CD8-positive, alpha-beta memory T cell (primary cell): ENCODE measurements around the gene SLC15A5. TPM values are rescaled to one million over a fixed set of nuclear protein-coding genes. Genes with fewer than 3 reads are reported as not detected.

Experiments
- CTCF ChIA-PET: fragments of 350-600 bp; sonication (Branson Sonifier 250); formaldehyde crosslinking; loops from one replicate; lab custom pipeline; 2021; ENCODE audit warnings: antibody characterized with exemption; lab: Charles Lee
- POLR2A ChIA-PET: fragments of 350-600 bp; sonication (Branson Sonifier 250); formaldehyde crosslinking; loops from one replicate; lab custom pipeline; 2021; ENCODE audit warnings: antibody characterized with exemption; lab: Charles Lee
- DNase-seq, 5 donors: peaks; one replicate each; pipeline versions ENCODE4 v3.0.0 to v3.0.0-alpha.2; 2020 to 2022; ENCODE audit warnings: mixed read lengths in 1 of 5
- H3K27ac ChIP-seq: one replicate; pipeline ENCODE4 v1.7.0; 2013; ENCODE audit warnings: low read depth, mild to moderate bottlenecking, low read length, moderate library complexity
- H3K27me3 ChIP-seq: 2 replicates; pipeline ENCODE4 v1.7.0; 2013; ENCODE audit warnings: low read length, mild to moderate bottlenecking; ENCODE audit not compliant: insufficient read depth, poor library complexity, severe bottlenecking
- H3K36me3 ChIP-seq: 2 replicates; pipeline ENCODE4 v1.7.0; 2013; ENCODE audit warnings: mild to moderate bottlenecking, low read length, moderate library complexity; ENCODE audit not compliant: insufficient read depth
- H3K4me1 ChIP-seq: 2 replicates; pipeline ENCODE4 v1.7.0; 2013; ENCODE audit warnings: mild to moderate bottlenecking, low read length, moderate library complexity; ENCODE audit not compliant: insufficient read depth
- H3K4me3 ChIP-seq: 2 replicates; pipeline ENCODE4 v1.7.0; 2013; ENCODE audit warnings: mild to moderate bottlenecking, low read length
- H3K9me3 ChIP-seq: 2 replicates; pipeline ENCODE4 v1.7.0; 2013; ENCODE audit warnings: mild to moderate bottlenecking, low read length
- H3K27ac Mint-ChIP-seq, 8 donors: one replicate each; pipeline ENCODE4 v1.8.0; 2020 to 2021; ENCODE audit warnings: mixed read lengths in 8 of 8, mild to moderate bottlenecking in 6 of 8, inconsistent platforms in 3 of 8, moderate library complexity in 3 of 8
- H3K27me3 Mint-ChIP-seq, 2 donors: one replicate each; pipeline ENCODE4 v1.8.0; 2020 to 2021; ENCODE audit warnings: mixed read lengths in 2 of 2, mild to moderate bottlenecking in 1 of 2, moderate library complexity in 1 of 2
- H3K36me3 Mint-ChIP-seq, 3 donors: one replicate each; pipeline ENCODE4 v1.8.0; 2020 to 2021; ENCODE audit warnings: mixed read lengths in 3 of 3, inconsistent platforms in 1 of 3, mild to moderate bottlenecking in 1 of 3
- H3K4me1 Mint-ChIP-seq, 3 donors: one replicate each; pipeline ENCODE4 v1.8.0; 2020 to 2021; ENCODE audit warnings: mixed read lengths in 3 of 3, inconsistent platforms in 1 of 3, mild to moderate bottlenecking in 1 of 3
- H3K4me3 Mint-ChIP-seq, 7 donors: one replicate each; pipeline ENCODE4 v1.8.0; 2020 to 2021; ENCODE audit warnings: mixed read lengths in 7 of 7, mild to moderate bottlenecking in 6 of 7, moderate library complexity in 4 of 7, inconsistent platforms in 2 of 7
- H3K9me3 Mint-ChIP-seq, 5 donors: one replicate each; pipeline ENCODE4 v1.8.0; 2020 to 2022; ENCODE audit warnings: mixed read lengths in 5 of 5, mild to moderate bottlenecking in 3 of 5, moderate library complexity in 2 of 5, inconsistent platforms in 1 of 5
- polyA plus RNA-seq: library from polyadenylated mRNA; unstranded; fragments of 300-500 nt; fragmentation: Illumina TruSeq; gene quantifications from one replicate; pipeline ENCODE4 v1.2.3, GENCODE V29; 2021
- total RNA-seq, 2 experiments: library from RNA; stranded (reverse); gene quantifications; one replicate each; pipeline ENCODE4 v1.2.3, GENCODE V29; 2021

Gene SLC15A5
- total and polyA plus RNA-seq, 3 experiments from 2014 or later = not detected

DNA sequence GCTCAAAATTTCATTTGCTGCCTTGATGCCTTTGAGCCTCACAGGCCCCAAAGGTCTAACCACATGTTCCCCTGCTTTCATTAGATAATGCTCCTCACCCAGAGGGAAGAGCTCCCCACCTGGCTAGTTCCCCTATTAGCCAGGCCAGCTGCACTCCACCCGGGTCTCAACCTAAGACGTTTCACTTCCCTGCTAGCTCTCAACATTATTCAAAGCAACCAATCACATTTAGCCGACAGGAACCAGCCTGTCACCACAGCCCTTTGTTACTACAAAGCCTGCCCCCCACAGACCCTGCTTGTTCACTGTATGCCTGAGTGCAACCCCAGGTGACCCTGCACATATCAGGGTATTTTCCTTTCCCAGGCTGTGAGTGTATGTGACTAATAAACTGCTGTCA lies 78.6 kb downstream of the SLC15A5 start:
- Histone ChIP-seq H3K36me3 (no peaks in the 10 kb centered on the region), H3K4me1 (no peaks in the 10 kb centered on the region), H3K4me3 (no peak overlapping the region), H3K27ac (no peak overlapping the region), H3K27me3 (no peaks in the 10 kb centered on the region), H3K9me3 (no peaks in the 10 kb centered on the region)
- Mint-ChIP-seq H3K9me3 (peaks cover 5 to 18% (median 8%) of the 10 kb centered on the region in 5 donors), H3K27me3 (peaks cover 0 to 1% of the 10 kb centered on the region in 2 donors), H3K36me3 (no peaks in the 10 kb centered on the region), H3K4me1 (no peaks in the 10 kb centered on the region), H3K27ac (no peak overlapping the region), H3K4me3 (no peak overlapping the region)
- DNase-seq = no peak
- POLR2A ChIA-PET = no interaction called here
- CTCF ChIA-PET = no interaction called here

DNA sequence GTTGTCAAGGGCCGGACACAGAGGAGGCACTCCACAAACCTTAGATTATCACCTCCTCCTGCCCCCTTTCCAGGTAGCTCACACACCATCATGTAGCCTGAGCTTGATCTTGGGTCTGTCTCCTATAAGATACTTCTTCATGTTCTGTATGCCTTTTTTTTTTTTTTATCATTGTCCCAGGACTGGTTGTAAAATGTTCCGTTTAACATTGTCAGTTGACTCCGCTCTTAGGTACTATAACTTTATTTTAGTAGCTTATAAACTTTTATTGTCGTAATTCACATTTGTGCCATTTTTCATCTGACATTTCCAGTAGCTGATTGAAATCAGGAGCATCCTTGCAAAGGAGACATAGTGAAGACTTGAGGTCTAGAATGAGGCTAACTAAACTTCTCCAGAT lies 79.9 kb downstream of the SLC15A5 start:
- CTCF ChIA-PET = no interaction called here
- no peaks in the 10 kb centered on the region for H3K9me3 ChIP-seq
- no peaks in the 10 kb centered on the region for H3K36me3 Mint-ChIP-seq
- H3K9me3 Mint-ChIP-seq = peaks cover 5 to 18% (median 8%) of the 10 kb centered on the region in 5 donors
- H3K4me3 ChIP-seq = no peak overlapping the region
- peaks cover 0 to 1% of the 10 kb centered on the region in 2 donors for H3K27me3 Mint-ChIP-seq
- no peaks in the 10 kb centered on the region for H3K4me1 ChIP-seq
- no peak overlapping the region for H3K27ac ChIP-seq
- no peak for DNase-seq
- POLR2A ChIA-PET = no interaction called here
- no peak overlapping the region for H3K4me3 Mint-ChIP-seq
- H3K27me3 ChIP-seq = no peaks in the 10 kb centered on the region
- no peaks in the 10 kb centered on the region for H3K4me1 Mint-ChIP-seq
- H3K36me3 ChIP-seq = no peaks in the 10 kb centered on the region
- H3K27ac Mint-ChIP-seq = no peak overlapping the region

DNA sequence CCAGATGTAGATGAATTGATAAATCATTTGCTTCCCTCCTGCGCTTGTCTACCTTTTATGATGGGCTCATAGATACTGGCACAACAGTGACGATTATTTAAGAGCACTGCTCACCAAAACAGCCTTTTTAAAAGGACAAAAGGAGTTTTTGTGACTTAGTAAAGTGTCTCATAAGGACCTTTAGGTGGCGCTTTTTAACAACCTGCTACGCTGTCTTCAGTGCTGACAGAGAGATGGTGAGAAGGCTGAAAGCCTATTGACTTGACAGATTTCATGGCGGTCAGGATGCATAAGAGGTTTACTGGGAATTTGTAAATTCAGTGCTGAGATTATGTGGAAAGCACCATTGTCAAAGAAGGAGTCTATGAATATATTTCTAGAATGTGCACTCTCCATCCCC lies 87.6 kb downstream of the SLC15A5 start:
- no peak overlapping the region for H3K27ac Mint-ChIP-seq
- ChIA-PET POLR2A (no interaction called here), CTCF (no interaction called here)
- H3K9me3 Mint-ChIP-seq = peaks cover 0 to 7% (median 3%) of the 10 kb centered on the region in 5 donors
- H3K36me3 Mint-ChIP-seq = peaks cover 0 to 2% (median 0%) of the 10 kb centered on the region in 3 donors
- H3K4me1 ChIP-seq = no peaks in the 10 kb centered on the region
- H3K9me3 ChIP-seq = no peaks in the 10 kb centered on the region
- H3K4me3 Mint-ChIP-seq = no peak overlapping the region
- no peaks in the 10 kb centered on the region for H3K27me3 ChIP-seq
- H3K36me3 ChIP-seq = no peaks in the 10 kb centered on the region
- H3K27ac ChIP-seq = no peak overlapping the region
- H3K4me1 Mint-ChIP-seq = no peaks in the 10 kb centered on the region
- H3K4me3 ChIP-seq = no peak overlapping the region
- H3K27me3 Mint-ChIP-seq = no peaks in the 10 kb centered on the region
- DNase-seq = no peak

DNA sequence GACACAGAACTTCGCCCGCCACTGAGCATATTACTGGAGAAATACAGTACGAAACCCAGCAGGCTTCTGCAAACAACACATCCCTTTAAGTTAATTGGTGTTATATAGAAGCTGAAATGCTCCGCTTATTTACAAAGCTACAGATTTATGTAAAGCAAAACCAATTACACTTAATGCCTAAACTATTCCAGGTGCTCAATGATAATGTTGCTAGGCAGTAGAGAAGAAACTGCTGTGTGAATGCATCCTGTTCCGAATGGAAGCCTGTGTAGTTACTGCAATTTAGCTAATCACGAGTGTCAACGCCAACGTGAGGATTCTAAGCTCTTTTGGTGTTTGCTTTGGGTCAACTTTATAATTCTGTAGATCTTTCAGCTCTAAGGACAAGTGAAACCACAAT lies 89.8 kb downstream of the SLC15A5 start:
- ChIA-PET CTCF (no interaction called here), POLR2A (no interaction called here)
- Mint-ChIP-seq H3K27ac (no peak overlapping the region), H3K4me1 (no peaks in the 10 kb centered on the region), H3K27me3 (no peaks in the 10 kb centered on the region), H3K36me3 (peaks cover 0 to 2% (median 0%) of the 10 kb centered on the region in 3 donors), H3K4me3 (no peak overlapping the region), H3K9me3 (peaks cover 0 to 9% (median 4%) of the 10 kb centered on the region in 5 donors)
- no peaks in the 10 kb centered on the region for H3K27me3 ChIP-seq
- no peak for DNase-seq
- no peaks in the 10 kb centered on the region for H3K36me3 ChIP-seq
- no peak overlapping the region for H3K4me3 ChIP-seq
- no peaks in the 10 kb centered on the region for H3K9me3 ChIP-seq
- H3K27ac ChIP-seq = no peak overlapping the region
- H3K4me1 ChIP-seq = no peaks in the 10 kb centered on the region

DNA sequence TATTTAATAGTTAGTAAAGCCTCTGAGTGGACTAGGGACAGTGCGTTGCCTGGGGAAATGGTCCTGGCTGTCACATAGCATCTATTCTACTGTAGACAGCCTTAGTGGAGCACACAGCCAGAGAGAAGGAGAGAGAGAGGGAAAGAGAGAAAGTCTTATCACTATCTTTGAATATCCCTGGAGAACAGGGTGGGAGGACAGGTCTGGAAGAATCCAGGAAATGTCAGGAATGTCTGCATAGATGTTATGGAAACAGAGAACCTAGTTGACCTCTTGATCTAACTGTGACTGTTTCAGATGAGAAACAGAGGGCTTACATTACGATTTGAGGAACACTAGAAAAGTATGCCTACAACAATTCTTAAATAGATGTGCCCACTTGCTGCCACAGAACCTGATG lies 92.8 kb downstream of the SLC15A5 start:
- CTCF ChIA-PET = no interaction called here
- no peak overlapping the region for H3K4me3 Mint-ChIP-seq

DNA sequence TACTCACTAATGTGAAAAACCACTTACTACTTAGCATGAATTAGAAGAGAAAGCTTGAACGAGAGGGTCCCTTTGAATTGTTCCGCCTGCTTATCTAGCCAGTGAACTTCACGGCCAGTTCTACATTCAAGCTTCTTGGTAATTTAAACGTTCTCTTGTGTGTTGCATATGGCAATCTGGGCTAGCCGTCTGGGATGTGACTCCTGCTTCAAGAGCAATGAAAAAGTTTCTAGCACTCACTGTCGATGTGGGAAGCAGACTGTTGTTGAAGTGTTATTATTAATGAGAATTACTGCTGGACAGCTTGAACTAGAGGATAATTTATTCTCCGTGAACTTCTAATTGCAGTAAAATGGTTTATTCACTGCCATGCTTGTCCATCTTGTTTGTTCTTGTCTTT lies 93.9 kb downstream of the SLC15A5 start:
- no peak overlapping the region for H3K27ac Mint-ChIP-seq
- POLR2A ChIA-PET = no interaction called here

More for the DNA sequence above, 92.8 kb downstream of the SLC15A5 start:
- POLR2A ChIA-PET = no interaction called here
- no peaks in the 10 kb centered on the region for H3K27me3 ChIP-seq
- no peaks in the 10 kb centered on the region for H3K4me1 ChIP-seq
- peaks cover 0 to 2% (median 0%) of the 10 kb centered on the region in 3 donors for H3K36me3 Mint-ChIP-seq
- H3K36me3 ChIP-seq = no peaks in the 10 kb centered on the region
- no peak overlapping the region for H3K27ac Mint-ChIP-seq
- no peak for DNase-seq
- H3K4me3 ChIP-seq = no peak overlapping the region
- peaks cover 3 to 6% (median 4%) of the 10 kb centered on the region in 5 donors for H3K9me3 Mint-ChIP-seq
- H3K27ac ChIP-seq = no peak overlapping the region
- no peaks in the 10 kb centered on the region for H3K4me1 Mint-ChIP-seq
- H3K27me3 Mint-ChIP-seq = no peaks in the 10 kb centered on the region
- H3K9me3 ChIP-seq = no peaks in the 10 kb centered on the region

DNA sequence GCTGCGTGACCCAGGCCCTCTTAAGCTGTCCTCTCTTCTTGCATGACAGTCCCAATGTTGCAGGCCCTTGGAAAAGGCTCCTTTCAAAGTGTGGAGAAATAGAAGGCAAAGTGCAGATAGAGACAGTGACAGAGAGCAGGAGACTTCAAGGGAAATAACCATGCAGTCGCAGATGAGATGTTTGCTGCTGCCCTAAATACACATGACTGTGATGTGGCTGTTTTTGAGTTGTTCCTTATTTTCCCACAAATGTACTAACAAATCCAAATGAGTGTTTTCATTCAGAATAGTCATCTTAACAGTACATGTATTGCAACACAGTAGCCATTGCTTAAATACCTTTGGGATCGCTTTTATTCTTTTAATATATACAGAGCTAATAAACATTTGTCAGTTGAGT lies 101.6 kb downstream of the SLC15A5 start:
- Histone ChIP-seq H3K27ac (no peak overlapping the region), H3K4me1 (no peaks in the 10 kb centered on the region), H3K9me3 (no peaks in the 10 kb centered on the region), H3K27me3 (no peaks in the 10 kb centered on the region), H3K36me3 (no peaks in the 10 kb centered on the region), H3K4me3 (no peak overlapping the region)
- no peaks in the 10 kb centered on the region for H3K36me3 Mint-ChIP-seq
- peaks cover 0 to 2% (median 0%) of the 10 kb centered on the region in 5 donors for H3K9me3 Mint-ChIP-seq
- H3K4me3 Mint-ChIP-seq = no peak overlapping the region
- no peak overlapping the region for H3K27ac Mint-ChIP-seq
- no peaks in the 10 kb centered on the region for H3K4me1 Mint-ChIP-seq
- DNase-seq = no peak
- ChIA-PET POLR2A (no interaction called here), CTCF (no interaction called here)
- no peaks in the 10 kb centered on the region for H3K27me3 Mint-ChIP-seq

More for the DNA sequence above, 93.9 kb downstream of the SLC15A5 start:
- Histone ChIP-seq H3K36me3 (no peaks in the 10 kb centered on the region), H3K4me1 (no peaks in the 10 kb centered on the region), H3K27ac (no peak overlapping the region), H3K9me3 (no peaks in the 10 kb centered on the region), H3K4me3 (no peak overlapping the region), H3K27me3 (no peaks in the 10 kb centered on the region)
- no peak for DNase-seq
- H3K4me3 Mint-ChIP-seq = no peak overlapping the region
- H3K9me3 Mint-ChIP-seq = peaks cover 0 to 6% (median 4%) of the 10 kb centered on the region in 5 donors
- CTCF ChIA-PET = no interaction called here
- H3K4me1 Mint-ChIP-seq = no peaks in the 10 kb centered on the region
- peaks cover 0 to 2% (median 0%) of the 10 kb centered on the region in 3 donors for H3K36me3 Mint-ChIP-seq
- H3K27me3 Mint-ChIP-seq = no peaks in the 10 kb centered on the region

DNA sequence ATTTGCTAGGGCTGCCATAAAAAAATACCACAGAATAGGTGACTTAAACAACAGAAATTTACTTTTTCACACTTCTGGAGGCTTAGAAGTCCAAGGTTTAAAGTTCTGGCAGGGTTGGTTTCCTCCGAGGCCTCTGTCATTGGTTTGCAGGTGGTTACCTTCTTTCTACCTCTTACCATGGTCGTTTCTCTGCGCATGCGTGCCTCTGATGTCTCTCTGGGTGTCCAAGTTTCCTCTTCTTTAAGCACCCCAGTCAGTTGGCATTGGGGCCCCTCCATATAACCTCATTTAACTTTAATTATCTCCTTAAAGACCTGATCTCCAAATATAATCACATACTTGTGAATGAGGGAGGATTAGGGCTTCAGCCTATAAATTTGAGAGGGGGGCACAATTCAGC lies 103.2 kb downstream of the SLC15A5 start:
- peaks cover 0 to 2% (median 0%) of the 10 kb centered on the region in 5 donors for H3K9me3 Mint-ChIP-seq
- no peak for DNase-seq
- H3K27ac Mint-ChIP-seq = no peak overlapping the region
- Histone ChIP-seq H3K4me1 (no peaks in the 10 kb centered on the region), H3K27ac (no peak overlapping the region), H3K27me3 (no peaks in the 10 kb centered on the region), H3K36me3 (no peaks in the 10 kb centered on the region), H3K9me3 (no peaks in the 10 kb centered on the region), H3K4me3 (no peak overlapping the region)
- ChIA-PET CTCF (no interaction called here), POLR2A (no interaction called here)
- H3K4me3 Mint-ChIP-seq = no peak overlapping the region
- H3K4me1 Mint-ChIP-seq = no peaks in the 10 kb centered on the region
- no peaks in the 10 kb centered on the region for H3K27me3 Mint-ChIP-seq
- no peaks in the 10 kb centered on the region for H3K36me3 Mint-ChIP-seq

DNA sequence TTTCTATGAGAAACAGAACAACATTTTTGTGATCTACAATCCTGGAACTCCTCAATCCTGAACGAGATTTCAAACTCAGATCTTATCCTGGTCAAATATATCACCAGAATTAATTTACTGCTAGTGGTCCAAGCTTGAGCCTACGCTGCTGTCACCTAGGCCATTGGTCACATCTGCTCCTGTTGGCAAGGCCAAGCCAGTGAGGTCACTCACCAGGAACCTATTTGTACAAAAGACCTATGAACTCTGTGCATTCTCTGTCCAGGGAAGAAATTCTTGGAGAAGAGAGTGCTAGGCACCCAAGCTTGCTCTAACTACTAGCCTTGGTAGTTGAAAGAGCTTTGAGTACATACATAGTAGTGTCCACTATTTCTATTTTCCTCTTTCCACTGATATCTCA lies 106.1 kb downstream of the SLC15A5 start:
- DNase-seq = no peak
- Histone ChIP-seq H3K9me3 (no peaks in the 10 kb centered on the region), H3K36me3 (no peaks in the 10 kb centered on the region), H3K4me3 (no peak overlapping the region), H3K27me3 (no peaks in the 10 kb centered on the region), H3K27ac (no peak overlapping the region), H3K4me1 (no peaks in the 10 kb centered on the region)
- H3K4me1 Mint-ChIP-seq = no peaks in the 10 kb centered on the region
- H3K9me3 Mint-ChIP-seq = peaks cover 0 to 3% (median 0%) of the 10 kb centered on the region in 5 donors
- no peaks in the 10 kb centered on the region for H3K36me3 Mint-ChIP-seq
- no peaks in the 10 kb centered on the region for H3K27me3 Mint-ChIP-seq
- POLR2A ChIA-PET = no interaction called here
- H3K4me3 Mint-ChIP-seq = no peak overlapping the region
- no peak overlapping the region for H3K27ac Mint-ChIP-seq
- CTCF ChIA-PET = no interaction called here
